Measurements from ENCODE around the gene GGCX.

DNA sequence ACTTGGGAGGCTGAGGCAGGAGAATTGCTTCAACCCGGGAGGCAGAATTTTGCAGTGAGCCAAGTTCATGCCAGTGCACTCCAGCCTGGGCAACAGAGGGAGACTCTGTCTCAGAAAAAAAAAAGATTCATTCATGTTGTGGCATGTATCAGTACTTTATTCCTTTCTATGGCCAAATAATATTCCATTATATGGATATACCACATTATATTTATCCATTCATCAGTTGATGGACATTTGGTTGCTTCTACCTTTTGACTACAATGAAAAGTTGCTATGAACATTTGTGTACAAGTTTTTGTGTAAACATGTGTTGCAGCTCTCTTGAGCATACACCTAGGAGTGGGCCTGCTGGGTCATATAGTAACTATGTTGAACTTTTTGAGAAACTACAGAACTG is 31.5 kb downstream of the GGCX start:
- TF ChIP-seq, protein P1, sequence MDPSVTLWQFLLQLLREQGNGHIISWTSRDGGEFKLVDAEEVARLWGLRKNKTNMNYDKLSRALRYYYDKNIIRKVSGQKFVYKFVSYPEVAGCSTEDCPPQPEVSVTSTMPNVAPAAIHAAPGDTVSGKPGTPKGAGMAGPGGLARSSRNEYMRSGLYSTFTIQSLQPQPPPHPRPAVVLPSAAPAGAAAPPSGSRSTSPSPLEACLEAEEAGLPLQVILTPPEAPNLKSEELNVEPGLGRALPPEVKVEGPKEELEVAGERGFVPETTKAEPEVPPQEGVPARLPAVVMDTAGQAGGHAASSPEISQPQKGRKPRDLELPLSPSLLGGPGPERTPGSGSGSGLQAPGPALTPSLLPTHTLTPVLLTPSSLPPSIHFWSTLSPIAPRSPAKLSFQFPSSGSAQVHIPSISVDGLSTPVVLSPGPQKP (IDR thresholded peaks at IDR 0.05; ENCODE audit: borderline replicate concordance, low read depth, low read length), result no peak
- TF ChIP-seq, protein P2, sequence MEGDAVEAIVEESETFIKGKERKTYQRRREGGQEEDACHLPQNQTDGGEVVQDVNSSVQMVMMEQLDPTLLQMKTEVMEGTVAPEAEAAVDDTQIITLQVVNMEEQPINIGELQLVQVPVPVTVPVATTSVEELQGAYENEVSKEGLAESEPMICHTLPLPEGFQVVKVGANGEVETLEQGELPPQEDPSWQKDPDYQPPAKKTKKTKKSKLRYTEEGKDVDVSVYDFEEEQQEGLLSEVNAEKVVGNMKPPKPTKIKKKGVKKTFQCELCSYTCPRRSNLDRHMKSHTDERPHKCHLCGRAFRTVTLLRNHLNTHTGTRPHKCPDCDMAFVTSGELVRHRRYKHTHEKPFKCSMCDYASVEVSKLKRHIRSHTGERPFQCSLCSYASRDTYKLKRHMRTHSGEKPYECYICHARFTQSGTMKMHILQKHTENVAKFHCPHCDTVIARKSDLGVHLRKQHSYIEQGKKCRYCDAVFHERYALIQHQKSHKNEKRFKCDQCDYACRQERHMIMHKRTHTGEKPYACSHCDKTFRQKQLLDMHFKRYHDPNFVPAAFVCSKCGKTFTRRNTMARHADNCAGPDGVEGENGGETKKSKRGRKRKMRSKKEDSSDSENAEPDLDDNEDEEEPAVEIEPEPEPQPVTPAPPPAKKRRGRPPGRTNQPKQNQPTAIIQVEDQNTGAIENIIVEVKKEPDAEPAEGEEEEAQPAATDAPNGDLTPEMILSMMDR (conservative IDR thresholded peaks at IDR 0.05; ENCODE audit: low read depth, low read length), result no peak
- TF ChIP-seq POLR2A (IDR thresholded peaks at IDR 0.05; ENCODE audit: low read depth, low read length) (no peak), MAZ (IDR thresholded peaks at IDR 0.05; ENCODE audit: borderline replicate concordance, low read depth, low read length) (no peak), RAD21 (IDR thresholded peaks at IDR 0.05; ENCODE audit: low read length) (no peak), CEBPB (IDR thresholded peaks at IDR 0.05; ENCODE audit: low read depth, low read length) (no peak), SMC3 (IDR thresholded peaks at IDR 0.05; ENCODE audit: low read depth, low read length) (no peak), BHLHE40 (IDR thresholded peaks at IDR 0.05; ENCODE audit: low read depth, low read length) (no peak)

Measured in IMR-90 (cell line).